Hepatocyte (in vitro differentiated cells): Measurements from ENCODE around the gene SNX5. TPM values are rescaled to one million over a fixed set of nuclear protein-coding genes. Genes with fewer than 3 reads are reported as not detected.

ENCODE experiments used
- DNase-seq: peaks from one replicate; pipeline ENCODE4 v3.0.0-alpha.2; 2016; ENCODE audit warnings: low spot score
- H2AFZ ChIP-seq: fragments of 200-600 bp; sonication (generic); 2 replicates; pipeline ENCODE4 v1.6.0; 2016; ENCODE audit warnings: antibody characterized with exemption, mild to moderate bottlenecking
- H3K27ac ChIP-seq: fragments of 200-600 bp; sonication (generic); 2 replicates; pipeline ENCODE4 v1.5.1; 2016; ENCODE audit warnings: mild to moderate bottlenecking
- H3K27me3 ChIP-seq: fragments of 200-600 bp; sonication (generic); 2 replicates; pipeline ENCODE4 v1.6.1; 2016
- H3K36me3 ChIP-seq: fragments of 200-600 bp; sonication (generic); replicated peaks from 2 replicates; pipeline ENCODE4 v1.5.1; 2016; ENCODE audit warnings: low read depth; ENCODE audit not compliant: insufficient read depth
- H3K4me1 ChIP-seq: fragments of 200-600 bp; sonication (generic); 2 replicates; pipeline ENCODE4 v1.5.1; 2016; ENCODE audit warnings: mild to moderate bottlenecking, moderate library complexity; ENCODE audit not compliant: insufficient read depth
- H3K4me2 ChIP-seq: fragments of 200-600 bp; sonication (generic); 2 replicates; pipeline ENCODE4 v1.6.0; 2016
- H3K4me3 ChIP-seq: fragments of 200-600 bp; sonication (generic); 2 replicates; pipeline ENCODE4 v1.5.1; 2016; ENCODE audit warnings: mild to moderate bottlenecking
- H3K79me2 ChIP-seq: fragments of 200-600 bp; sonication (generic); 2 replicates; pipeline ENCODE4 v1.6.0; 2017; ENCODE audit warnings: mild to moderate bottlenecking
- H3K9me2 ChIP-seq: fragments of 200-600 bp; sonication (generic); replicated peaks from 2 replicates; pipeline ENCODE4 v1.6.0; 2017; ENCODE audit warnings: mild to moderate bottlenecking; ENCODE audit not compliant: insufficient read depth
- H3K9me3 ChIP-seq: fragments of 200-600 bp; sonication (generic); 2 replicates; pipeline ENCODE4 v1.5.1; 2016; ENCODE audit warnings: low read depth, mild to moderate bottlenecking
- H4K20me1 ChIP-seq: fragments of 200-600 bp; sonication (generic); 2 replicates; pipeline ENCODE4 v1.6.0; 2016; ENCODE audit warnings: mild to moderate bottlenecking; ENCODE audit not compliant: insufficient read depth, poor library complexity, severe bottlenecking
- CTCF ChIP-seq: fragments of 200-600 bp; sonication (generic); IDR thresholded peaks from 2 replicates; pipeline ENCODE4 v1.5.1; 2016; ENCODE audit warnings: antibody characterized with exemption, mild to moderate bottlenecking; ENCODE audit not compliant: poor library complexity
- EZH2 ChIP-seq: fragments of 200-600 bp; sonication (generic); IDR thresholded peaks from 2 replicates; pipeline ENCODE4 v1.6.1; 2016; ENCODE audit warnings: antibody characterized with exemption, mild to moderate bottlenecking, borderline replicate concordance
- EZH2phosphoT487 ChIP-seq: fragments of 200-600 bp; sonication (generic); IDR thresholded peaks from one replicate; pipeline ENCODE4 v1.6.1; 2018; ENCODE audit warnings: antibody characterized with exemption, mild to moderate bottlenecking, low read depth, moderate library complexity; ENCODE audit not compliant: unreplicated experiment, severe bottlenecking
- WGBS: methylation state at CpG from one replicate; pipeline ENCODE4 v1.1.6; 2016; ENCODE audit warnings: low lambda C conversion rate; ENCODE audit errors: missing lambda C conversion rate; 5-methylcytosine and 5-hydroxymethylcytosine counted together
- polyA plus RNA-seq: library from polyadenylated mRNA; unstranded; fragments of >200 nt; fragmentation: Nextera tagmentation; extraction: Ambion mirVana; gene quantifications from 2 replicates; pipeline ENCODE4 v1.2.1, GENCODE V29; 2016
- small RNA-seq: library from RNA; depleted of rRNA; stranded (forward); fragments of <200 nt; gene quantifications from one replicate; pipeline ENCODE3, GENCODE V24; 2014
- total RNA-seq: library from RNA; depleted of rRNA; stranded (reverse); fragments of >200 nt; gene quantifications from 2 replicates; pipeline ENCODE4 v1.2.3, GENCODE V29; 2014

SNX5 gene
- total and polyA plus RNA-seq, 2 experiments from 2014 or later = 74.9 to 190 TPM

- Histone ChIP-seq H3K27ac (no peak overlapping the region), H4K20me1 (no peaks in the 10 kb centered on the region), H3K36me3 (no peaks in the 10 kb centered on the region), H3K4me2 (no peak overlapping the region), H3K79me2 (no peaks in the 10 kb centered on the region), H3K9me2 (no peaks in the 10 kb centered on the region), H2AFZ (no peak overlapping the region), H3K4me3 (no peak overlapping the region), H3K9me3 (no peaks in the 10 kb centered on the region), H3K27me3 (no peaks in the 10 kb centered on the region), H3K4me1 (peaks cover 23% of the 10 kb centered on the region)
- TF ChIP-seq EZH2phosphoT487 (no peak), EZH2 (no peak)
- 96% methylated on average over 3 of the region's 3 CpGs for WGBS
- DNase-seq = no peak
Observed at GRCh38 chr20:17893445-17893844, 75.1 kb downstream of the SNX5 start.

GRCh38 chr20:17892189-17892938 lies 76.2 kb downstream of the SNX5 start:
- no peak for DNase-seq
- Histone ChIP-seq H3K4me2 (peak overlapping the region; percentile 25), H3K79me2 (no peaks in the 10 kb centered on the region), H3K27ac (peak overlapping the region; percentile 63), H3K9me3 (no peaks in the 10 kb centered on the region), H3K36me3 (no peaks in the 10 kb centered on the region), H2AFZ (peak overlapping the region; percentile 24), H3K4me1 (peaks cover 23% of the 10 kb centered on the region), H4K20me1 (no peaks in the 10 kb centered on the region), H3K9me2 (no peaks in the 10 kb centered on the region), H3K4me3 (no peak overlapping the region), H3K27me3 (no peaks in the 10 kb centered on the region)
- TF ChIP-seq CTCF (no peak), EZH2 (no peak), EZH2phosphoT487 (no peak)
- WGBS = 63% methylated on average over 2 of the region's 2 CpGs

Small RNA genes within 50 kb of the gene (small RNA-seq; reads per million reads assigned to genes)
- not detected for gene RNU6-192P
- 1,948 reads per million, percentile 99 among the genes with 10 or more reads in this experiment for gene SNORD17

Other genes starting within 250 kb of the SNX5 start
- 12.7 and 15.7 TPM in 2 replicates for gene MGME1, start 224 bp upstream of the SNX5 start, total RNA-seq
- gene MGME1, start 224 bp upstream of the SNX5 start, polyA plus RNA-seq = 17.9 and 18.3 TPM in 2 replicates
- gene OVOL2, start 89.1 kb upstream of the SNX5 start, total RNA-seq = 1.4 and 2.9 TPM in 2 replicates
- 1.9 and 4.2 TPM in 2 replicates for gene OVOL2, start 89.1 kb upstream of the SNX5 start, polyA plus RNA-seq
- 20.6 and 24.7 TPM in 2 replicates for gene KAT14, start 169.1 kb upstream of the SNX5 start, total RNA-seq
- 12.3 and 12.8 TPM in 2 replicates for gene KAT14, start 169.1 kb upstream of the SNX5 start, polyA plus RNA-seq
- 21.8 and 27.7 TPM in 2 replicates for gene PET117, start 169.1 kb upstream of the SNX5 start, total RNA-seq
- gene PET117, start 169.1 kb upstream of the SNX5 start, polyA plus RNA-seq = 21.7 and 24.7 TPM in 2 replicates